Left lung (tissue), 10 donors: ENCODE data around the gene CA10. TPM values are rescaled to one million over a fixed set of nuclear protein-coding genes. Genes with fewer than 3 reads are reported as not detected.

Experiments used
- ATAC-seq: fragments of 200-7000 bp; cut with Tn5 transposase; one replicate; pipeline ENCODE4 v1.9.1; 2020; ENCODE audit warnings: moderate library complexity
- DNase-seq, 4 donors: peaks; one replicate each; pipeline ENCODE4 v3.0.0-alpha.2; 2013 to 2020
- H3K27ac ChIP-seq, 2 donors: fragments of 200-600 bp; sonication (generic) in 1 of 2; one replicate each; pipeline versions ENCODE4 v1.5.0 to v1.8.0; 2020 to 2021
- H3K27me3 ChIP-seq, 2 donors: fragments of 200-600 bp; sonication (generic) in 1 of 2; one replicate each; pipeline versions ENCODE4 v1.5.0 to v1.8.0; 2020 to 2021
- H3K36me3 ChIP-seq, 2 donors: fragments of 200-600 bp; sonication (generic) in 1 of 2; one replicate each; pipeline versions ENCODE4 v1.5.0 to v1.8.0; 2020 to 2021
- H3K4me1 ChIP-seq, 2 donors: fragments of 200-600 bp; one replicate each; pipeline ENCODE4 v1.8.0; 2021
- H3K4me3 ChIP-seq, 2 donors: fragments of 200-600 bp; sonication (generic) in 1 of 2; one replicate each; pipeline versions ENCODE4 v1.5.0 to v1.8.0; 2020 to 2021; ENCODE audit warnings: mild to moderate bottlenecking in 1 of 2
- H3K9me3 ChIP-seq, 2 donors: fragments of 200-600 bp; sonication (generic) in 1 of 2; one replicate each; pipeline versions ENCODE4 v1.5.0 to v1.8.0; 2020 to 2021
- intact Hi-C, 2 donors: fragments of 100-400 bp; cut with DNase I; formaldehyde crosslinking; loops; one replicate each; pipeline versions ENCODE4 v1.11.2 to v1.14.2; 2022
- polyA plus RNA-seq, 6 donors: library from polyadenylated mRNA; unstranded; fragments of 120-200 nt; gene quantifications; one replicate each; pipeline ENCODE4 v1.2.1, GENCODE V29; 2013; ENCODE audit not compliant: insufficient read length in 6 of 6
- total RNA-seq, 2 donors: library from RNA; stranded (reverse); fragmentation: NEBNext Ultra II Directional; extraction: Animal tissue kit (Norgen Biotek cat#: 25700); gene quantifications; one replicate each; pipeline ENCODE4 v1.2.1, GENCODE V29; 2021
- TF ChIP-seq, protein P1 (sequence below), 2 donors: fragments of 200-600 bp; sonication (generic) in 1 of 2; IDR thresholded peaks; one replicate each; pipeline versions ENCODE4 v1.5.0 to v1.8.0; 2021; ENCODE audit warnings: antibody characterized with exemption in 2 of 2
- donor health status: DM: no; HTN: yes; CAD: no.
- donor health status: DM: no; HTN: no; CAD: no.

Gene CA10
- total and polyA plus RNA-seq, 8 donors: 0.06 to 0.31 TPM; not detected in 6

DNA sequence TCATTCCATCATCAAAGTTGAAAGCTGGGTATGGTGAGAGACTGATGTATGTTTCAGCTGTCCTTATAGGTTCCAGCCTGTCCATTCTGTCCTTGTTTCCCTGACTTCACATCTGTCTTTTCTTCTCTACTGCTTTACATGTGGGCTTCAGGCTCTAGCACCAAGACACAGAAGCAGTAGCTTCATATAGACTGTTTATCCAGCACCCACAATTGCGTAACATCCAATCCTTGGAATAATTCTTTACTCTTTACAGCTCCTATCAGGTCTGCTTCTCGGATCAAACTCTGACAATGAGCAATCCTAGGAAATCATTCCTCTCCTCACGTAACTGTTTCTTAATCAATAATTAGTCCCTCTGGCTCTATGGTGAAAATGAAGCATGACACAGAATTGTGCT is 158.9 kb downstream of the CA10 start:
- no peaks in the 10 kb centered on the region for H3K9me3 ChIP-seq
- H3K27me3 ChIP-seq: no peaks in the 10 kb centered on the region
- ATAC-seq: no peak
- no peaks in the 10 kb centered on the region for H3K4me1 ChIP-seq
- no peak for DNase-seq
- TF ChIP-seq, protein P1, sequence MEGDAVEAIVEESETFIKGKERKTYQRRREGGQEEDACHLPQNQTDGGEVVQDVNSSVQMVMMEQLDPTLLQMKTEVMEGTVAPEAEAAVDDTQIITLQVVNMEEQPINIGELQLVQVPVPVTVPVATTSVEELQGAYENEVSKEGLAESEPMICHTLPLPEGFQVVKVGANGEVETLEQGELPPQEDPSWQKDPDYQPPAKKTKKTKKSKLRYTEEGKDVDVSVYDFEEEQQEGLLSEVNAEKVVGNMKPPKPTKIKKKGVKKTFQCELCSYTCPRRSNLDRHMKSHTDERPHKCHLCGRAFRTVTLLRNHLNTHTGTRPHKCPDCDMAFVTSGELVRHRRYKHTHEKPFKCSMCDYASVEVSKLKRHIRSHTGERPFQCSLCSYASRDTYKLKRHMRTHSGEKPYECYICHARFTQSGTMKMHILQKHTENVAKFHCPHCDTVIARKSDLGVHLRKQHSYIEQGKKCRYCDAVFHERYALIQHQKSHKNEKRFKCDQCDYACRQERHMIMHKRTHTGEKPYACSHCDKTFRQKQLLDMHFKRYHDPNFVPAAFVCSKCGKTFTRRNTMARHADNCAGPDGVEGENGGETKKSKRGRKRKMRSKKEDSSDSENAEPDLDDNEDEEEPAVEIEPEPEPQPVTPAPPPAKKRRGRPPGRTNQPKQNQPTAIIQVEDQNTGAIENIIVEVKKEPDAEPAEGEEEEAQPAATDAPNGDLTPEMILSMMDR (IDR thresholded peaks at IDR 0.05): no peak
- H3K27ac ChIP-seq: no peak overlapping the region
- intact Hi-C loops: no loop called here
- H3K4me3 ChIP-seq: no peak overlapping the region
- H3K36me3 ChIP-seq: no peaks in the 10 kb centered on the region

DNA sequence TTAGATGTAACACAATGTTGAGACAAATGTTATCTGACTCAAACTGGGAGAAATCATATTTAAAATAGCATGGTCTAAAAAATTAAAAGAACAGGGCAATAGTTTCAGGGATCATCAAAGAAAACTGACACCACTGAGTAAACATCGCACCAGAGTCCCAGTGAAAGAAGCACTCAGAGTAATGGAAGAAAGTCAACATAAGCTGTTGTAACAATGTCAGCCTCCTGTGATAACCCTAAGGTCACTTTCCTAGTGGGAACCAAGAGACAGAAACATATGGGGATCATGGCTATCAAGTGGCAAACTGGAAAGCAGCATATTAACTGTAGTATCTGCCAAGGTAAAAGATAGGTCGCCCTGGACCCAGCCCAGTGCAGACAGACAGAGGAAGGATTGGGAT is 160.8 kb downstream of the CA10 start:
- TF ChIP-seq, protein P1 (IDR thresholded peaks at IDR 0.05): no peak
- intact Hi-C loops: no loop called here
- H3K9me3 ChIP-seq: no peaks in the 10 kb centered on the region
- no peak for DNase-seq
- H3K4me3 ChIP-seq: no peak overlapping the region
- no peaks in the 10 kb centered on the region for H3K27me3 ChIP-seq
- H3K27ac ChIP-seq: no peak overlapping the region
- no peaks in the 10 kb centered on the region for H3K36me3 ChIP-seq
- no peaks in the 10 kb centered on the region for H3K4me1 ChIP-seq
- no peak for ATAC-seq

DNA sequence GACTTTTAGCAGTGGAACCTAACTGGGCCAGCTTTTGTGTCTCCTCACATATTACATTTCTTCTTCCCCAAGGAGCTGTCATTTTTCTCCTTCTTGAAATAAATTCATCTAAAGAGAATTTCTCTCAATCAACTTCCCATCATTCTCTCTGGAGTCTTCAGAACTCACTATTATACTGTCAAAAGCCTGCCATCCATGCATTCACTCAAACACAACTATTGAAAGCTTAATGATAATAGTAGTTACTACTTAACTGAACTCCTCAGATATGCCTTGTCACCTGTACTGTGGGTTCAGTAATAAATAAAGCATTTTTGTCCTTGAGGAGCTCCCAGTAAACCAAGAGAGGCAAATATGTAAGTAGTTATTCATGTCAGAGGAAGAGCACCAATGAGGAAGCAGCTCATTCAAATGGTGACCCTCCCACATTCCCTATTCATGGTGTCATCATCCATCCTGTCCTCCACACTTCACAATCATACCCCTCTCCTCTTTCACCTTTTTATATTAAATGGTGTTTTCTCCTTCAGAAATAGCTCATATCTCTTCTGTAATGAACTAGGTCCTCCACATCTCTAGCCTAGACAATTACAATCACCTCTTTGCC is 162.6 kb downstream of the CA10 start:
- DNase-seq: no peak
- no peaks in the 10 kb centered on the region for H3K4me1 ChIP-seq
- H3K4me3 ChIP-seq: no peak overlapping the region
- no peak overlapping the region for H3K27ac ChIP-seq
- H3K36me3 ChIP-seq: no peaks in the 10 kb centered on the region
- no peak for ATAC-seq
- no peaks in the 10 kb centered on the region for H3K9me3 ChIP-seq
- H3K27me3 ChIP-seq: no peaks in the 10 kb centered on the region
- TF ChIP-seq, protein P1 (IDR thresholded peaks at IDR 0.05): no peak
- intact Hi-C loops: no loop called here

DNA sequence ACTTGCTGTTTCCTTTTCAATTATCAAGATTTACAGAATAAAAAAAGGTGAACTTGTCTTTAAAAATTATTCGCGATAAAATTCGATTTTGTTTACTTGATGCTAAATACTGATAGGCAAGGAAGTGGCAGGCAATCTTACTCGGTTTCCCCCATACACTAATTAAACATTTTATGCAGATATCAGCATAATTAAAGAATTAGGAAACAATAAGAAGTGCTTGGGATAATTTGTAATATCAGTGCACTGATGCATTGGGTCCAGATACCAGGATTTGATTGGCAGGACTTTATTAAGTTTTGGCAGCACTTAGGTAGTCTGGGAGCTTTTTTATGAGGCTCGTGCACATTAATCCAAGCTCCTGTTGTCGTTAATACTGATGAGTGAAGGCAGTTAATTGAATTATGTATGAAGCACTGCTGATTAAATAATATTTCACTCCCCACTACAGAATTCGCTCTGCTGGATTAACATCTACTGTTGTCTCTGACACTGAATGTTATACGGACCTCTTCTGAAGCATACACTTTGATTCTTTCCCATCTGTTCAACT is 165.6 kb downstream of the CA10 start:
- no peaks in the 10 kb centered on the region for H3K27me3 ChIP-seq
- ATAC-seq: no peak
- H3K9me3 ChIP-seq: no peaks in the 10 kb centered on the region
- H3K4me1 ChIP-seq: no peaks in the 10 kb centered on the region
- DNase-seq: no peak
- no peaks in the 10 kb centered on the region for H3K36me3 ChIP-seq
- no peak overlapping the region for H3K4me3 ChIP-seq
- TF ChIP-seq, protein P1 (IDR thresholded peaks at IDR 0.05): no peak
- H3K27ac ChIP-seq: no peak overlapping the region
- intact Hi-C loops: no loop called here

DNA sequence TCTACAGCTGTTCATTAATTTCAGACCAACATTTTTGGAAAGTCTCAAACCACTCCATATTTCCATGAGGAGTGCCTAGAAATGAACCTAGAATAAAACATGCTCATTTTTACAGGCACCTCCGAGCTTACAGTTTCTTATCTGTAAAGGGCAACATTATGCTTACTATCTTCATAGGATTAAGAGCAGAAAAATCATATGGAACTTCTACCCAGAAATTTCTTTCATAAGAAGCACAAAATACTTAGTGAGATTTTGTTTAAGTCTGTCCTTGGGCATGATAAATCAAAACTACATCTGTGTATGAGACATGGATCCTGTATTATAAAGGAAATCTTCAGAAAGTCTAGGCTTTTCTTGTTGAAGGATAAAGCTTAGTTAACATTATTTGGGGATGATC is 187.4 kb downstream of the CA10 start:
- TF ChIP-seq, protein P1 (IDR thresholded peaks at IDR 0.05): no peak
- Histone ChIP-seq H3K9me3 (peaks cover 0 to 3% of the 10 kb centered on the region in 2 donors), H3K36me3 (no peaks in the 10 kb centered on the region), H3K4me1 (no peaks in the 10 kb centered on the region), H3K4me3 (no peak overlapping the region), H3K27ac (no peak overlapping the region), H3K27me3 (no peaks in the 10 kb centered on the region)
- no peak for DNase-seq
- ATAC-seq: no peak
- intact Hi-C loops: no loop called here
